Measurements from ENCODE around the gene ZNF205.

Gene ZNF205

GRCh38 chr16:3112058-3112880, at the start of gene ZNF205 (continued):
- TF ChIP-seq PRDM10 (tag by site-specific recombination; IDR thresholded peaks at IDR 0.05) (peak; percentile 93), YY1 (tag by site-specific recombination; IDR thresholded peaks at IDR 0.05) (peak; percentile 57), ZNF548 (tag by site-specific recombination; IDR thresholded peaks at IDR 0.05) (no peak), ZNF600 (tag by site-specific recombination; IDR thresholded peaks at IDR 0.05) (peak; percentile 93), PRDM6 (tag by site-specific recombination; IDR thresholded peaks at IDR 0.05) (no peak), ZNF645 (tag by site-specific recombination; IDR thresholded peaks at IDR 0.05) (no peak), ZNF174 (tag by site-specific recombination; IDR thresholded peaks at IDR 0.05) (no peak), ZNF10 (tag by site-specific recombination; IDR thresholded peaks at IDR 0.05) (0 out of 2 replicates have a peak, but pooled peaks have one; percentile 18), ZNF549 (tag by site-specific recombination; IDR thresholded peaks at IDR 0.05) (no peak), SCRT2 (tag by site-specific recombination; IDR thresholded peaks at IDR 0.05) (no peak), ZNF391 (tag by site-specific recombination; IDR thresholded peaks at IDR 0.05; ENCODE audit: borderline replicate concordance, low read depth) (peak; percentile 62; the same call in 1 of the 2 replicates), ZNF184 (tag by site-specific recombination; IDR thresholded peaks at IDR 0.05) (no peak), KLF8 (tag by site-specific recombination; IDR thresholded peaks at IDR 0.05) (peak; percentile 94), ZNF560 (tag by site-specific recombination; IDR thresholded peaks at IDR 0.05; ENCODE audit: borderline replicate concordance) (no peak), ZNF211 (tag by site-specific recombination; IDR thresholded peaks at IDR 0.05; ENCODE audit: low read depth) (no peak), ZNF404 (tag by site-specific recombination; IDR thresholded peaks at IDR 0.05) (no peak), ZXDB (tag by site-specific recombination; IDR thresholded peaks at IDR 0.05) (peak; percentile 92), PRDM1 (tag by site-specific recombination; IDR thresholded peaks at IDR 0.05) (no peak), ZNF221 (tag by site-specific recombination; IDR thresholded peaks at IDR 0.05; ENCODE audit: borderline replicate concordance) (no peak), ZNF521 (tag by site-specific recombination; IDR thresholded peaks at IDR 0.05) (no peak), GLI2 (tag by site-specific recombination; IDR thresholded peaks at IDR 0.05; ENCODE audit: borderline replicate concordance, low read depth) (no peak), ZNF610 (tag by site-specific recombination; IDR thresholded peaks at IDR 0.05; ENCODE audit: borderline replicate concordance) (no peak), ZBTB44 (tag by site-specific recombination; IDR thresholded peaks at IDR 0.05) (peak; percentile 53; the same call in 1 of the 2 replicates), ELK4 (IDR thresholded peaks at IDR 0.05; ENCODE audit: borderline replicate concordance, low read depth, low read length) (no peak), ZNF580 (tag by site-specific recombination; IDR thresholded peaks at IDR 0.05) (peak; percentile 78; the same call in 1 of the 2 replicates), ZNF426 (tag by site-specific recombination; IDR thresholded peaks at IDR 0.05) (no peak), ZSCAN16 (tag by site-specific recombination; IDR thresholded peaks at IDR 0.05) (peak; percentile 24; the same call in 1 of the 2 replicates), ZNF354C (tag by site-specific recombination; IDR thresholded peaks at IDR 0.05; ENCODE audit: borderline replicate concordance, low read depth) (no peak), ZNF747 (tag by site-specific recombination; IDR thresholded peaks at IDR 0.05) (no peak), ZNF416 (tag by site-specific recombination; IDR thresholded peaks at IDR 0.05) (no peak)
